GM19395 (cell line): ENCODE measurements around the gene GRHPR.
"Not testable (repeated sequence)": the region's sequence is repeated elsewhere in the genome, so short reads cannot be mapped to it uniquely, and the experiment has no call there.

Experiments used
- ATAC-seq: cut with Tn5 transposase; IDR thresholded peaks from one replicate; pipeline ENCODE4 v1.9.1; 2021; ENCODE audit warnings: mild to moderate bottlenecking, moderate library complexity; ENCODE audit not compliant: unreplicated experiment

Gene GRHPR

DNA sequence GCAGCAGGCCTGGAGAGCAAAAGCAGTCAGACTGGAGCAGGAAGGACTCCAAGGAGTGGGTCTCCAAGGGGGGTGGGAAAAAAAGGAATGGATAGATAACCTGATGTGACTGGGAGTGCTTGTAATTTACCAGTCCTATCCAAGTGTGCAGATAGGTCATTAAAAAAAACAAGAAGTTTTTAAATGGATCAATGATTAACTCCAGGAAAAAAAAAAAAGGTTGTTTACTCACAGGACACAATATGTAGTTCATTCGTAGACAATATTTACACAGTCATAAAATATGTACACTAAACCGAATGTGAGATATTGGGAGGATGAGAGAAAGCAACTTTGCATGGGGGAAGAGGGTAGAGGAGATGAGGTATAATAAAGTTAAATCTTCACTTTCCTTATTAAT is 22.4 kb downstream of the GRHPR start:
- ATAC-seq, result no peak

DNA sequence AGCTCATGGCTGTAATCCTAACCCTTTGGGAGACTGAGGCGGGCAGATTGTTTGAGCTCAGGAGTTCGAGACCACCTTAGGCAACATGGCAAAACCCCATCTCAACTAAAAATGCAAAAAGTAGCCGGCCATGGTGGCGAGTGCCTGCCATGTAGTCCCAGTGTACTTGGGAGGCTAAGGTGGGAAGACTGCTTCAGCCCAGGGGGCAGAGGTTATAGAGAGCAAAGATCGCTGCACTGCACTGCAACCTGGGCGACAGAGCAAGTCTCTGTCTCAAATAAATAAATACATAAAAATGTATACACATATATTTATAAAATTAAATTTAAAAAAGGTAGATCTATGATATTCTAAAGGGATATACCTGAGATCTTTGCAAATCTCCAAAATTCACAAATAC is 23.3 kb downstream of the GRHPR start:
- no peak for ATAC-seq

DNA sequence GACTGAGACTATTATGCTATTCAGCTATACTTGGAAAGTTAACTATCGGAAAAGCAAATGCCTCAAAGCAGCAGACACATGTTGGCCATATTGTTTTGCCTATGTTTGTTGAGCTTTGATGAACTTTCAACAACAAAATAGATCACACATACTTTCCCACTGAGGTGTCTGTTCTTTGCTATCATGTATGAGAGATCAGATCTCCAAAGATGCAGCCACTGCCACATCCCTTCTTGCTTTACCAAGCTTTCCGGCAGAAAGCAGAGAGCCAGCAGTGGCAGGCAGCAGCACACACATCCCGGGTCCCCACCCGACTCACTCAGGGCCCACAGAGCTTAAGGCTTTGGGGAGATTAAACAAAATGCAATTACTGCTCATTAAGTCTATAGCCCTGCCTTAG is 23.9 kb downstream of the GRHPR start:
- ATAC-seq, result no peak

DNA sequence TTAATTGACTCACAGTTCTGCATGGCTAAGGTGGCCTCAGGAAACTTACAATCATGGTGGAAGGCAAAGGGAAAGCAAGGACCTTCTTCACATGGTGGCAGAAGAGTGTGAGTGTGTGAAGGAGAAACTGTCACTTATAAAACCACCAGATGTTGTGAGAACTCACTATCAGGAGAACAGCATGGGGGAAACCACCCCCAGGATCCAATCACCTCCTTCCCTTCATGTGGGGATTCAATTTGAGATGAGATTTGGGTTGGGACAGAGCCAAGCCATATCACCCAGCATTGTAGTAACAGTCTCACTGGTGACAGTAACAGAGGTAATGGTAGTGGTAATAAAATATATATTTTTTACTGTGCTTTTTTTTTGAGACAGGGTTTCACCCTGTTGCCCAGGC is 24.6 kb downstream of the GRHPR start:
- ATAC-seq, result no peak

DNA sequence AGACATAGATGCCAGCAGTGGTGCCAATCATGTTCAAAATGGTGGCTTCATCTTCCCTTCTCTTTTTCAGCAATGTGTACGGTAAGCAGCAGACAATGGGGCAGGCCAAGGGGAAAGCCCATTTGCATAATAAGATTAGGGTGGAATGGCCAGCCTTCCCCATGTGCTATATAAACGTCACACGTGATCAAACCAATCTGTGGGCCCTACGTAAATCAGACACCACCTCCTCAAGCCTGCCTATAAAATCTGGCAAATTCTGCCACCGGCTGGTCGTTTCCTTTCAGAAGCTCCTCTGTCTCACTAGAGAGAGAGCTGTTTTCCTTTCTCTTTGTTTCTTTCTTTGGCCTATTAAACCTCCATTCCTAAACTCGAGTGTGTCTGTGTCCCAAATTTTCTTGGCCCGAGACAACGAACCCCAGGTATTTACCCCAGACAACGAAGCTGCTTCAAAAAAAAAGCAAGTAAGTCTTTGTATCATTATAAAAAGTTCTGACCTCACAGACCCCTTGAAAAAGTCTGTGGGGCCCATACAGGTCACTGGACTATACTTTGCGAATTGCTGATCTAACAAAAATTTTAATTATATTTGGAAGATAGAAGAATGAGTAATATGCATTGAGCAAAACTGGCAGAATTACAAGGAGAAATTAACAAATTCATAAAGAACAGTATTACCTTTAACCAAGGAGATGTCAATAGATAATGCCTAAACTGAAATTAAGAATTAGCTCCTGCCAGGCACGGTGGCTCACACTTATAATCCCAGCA is 27.6 kb downstream of the GRHPR start:
- no peak for ATAC-seq

DNA sequence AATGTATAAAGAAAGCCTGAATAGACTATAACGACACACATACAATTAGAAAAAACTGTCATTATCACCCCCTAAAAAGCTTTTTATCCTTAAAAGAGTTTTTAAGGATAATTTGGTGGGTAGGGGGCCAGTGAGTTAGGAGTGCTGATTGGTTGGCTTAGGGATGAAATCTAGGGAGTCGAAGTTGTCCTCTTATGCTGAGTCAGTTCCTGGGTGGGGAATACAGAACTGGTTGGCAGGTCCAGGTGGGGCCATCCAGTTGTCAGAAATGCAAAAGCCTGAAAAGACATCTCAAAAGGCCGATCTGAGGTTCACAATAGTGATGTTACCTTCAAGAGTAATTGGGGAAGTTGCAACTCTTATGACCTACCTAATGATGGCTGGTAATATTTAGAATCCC is 29.1 kb downstream of the GRHPR start:
- no peak for ATAC-seq

DNA sequence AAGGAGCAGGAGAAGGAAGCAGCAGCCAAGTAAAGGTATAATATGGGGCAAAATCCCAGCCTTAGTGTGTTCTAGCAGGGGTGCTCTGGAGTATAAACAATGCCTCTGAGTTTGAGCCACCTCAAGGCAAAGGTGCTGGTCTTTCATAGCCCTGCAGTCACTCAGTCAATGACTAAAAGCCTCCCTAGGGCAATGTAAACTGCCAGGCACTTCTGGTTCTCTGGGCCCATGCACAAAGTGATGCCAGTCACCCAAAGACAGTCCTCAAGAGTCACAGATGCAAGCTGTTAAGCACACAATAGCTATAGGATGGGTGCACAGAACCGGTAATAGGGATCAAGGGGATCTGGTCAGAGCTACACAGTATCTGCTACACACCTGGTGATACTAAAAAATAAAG is 30.1 kb downstream of the GRHPR start:
- no peak for ATAC-seq

DNA sequence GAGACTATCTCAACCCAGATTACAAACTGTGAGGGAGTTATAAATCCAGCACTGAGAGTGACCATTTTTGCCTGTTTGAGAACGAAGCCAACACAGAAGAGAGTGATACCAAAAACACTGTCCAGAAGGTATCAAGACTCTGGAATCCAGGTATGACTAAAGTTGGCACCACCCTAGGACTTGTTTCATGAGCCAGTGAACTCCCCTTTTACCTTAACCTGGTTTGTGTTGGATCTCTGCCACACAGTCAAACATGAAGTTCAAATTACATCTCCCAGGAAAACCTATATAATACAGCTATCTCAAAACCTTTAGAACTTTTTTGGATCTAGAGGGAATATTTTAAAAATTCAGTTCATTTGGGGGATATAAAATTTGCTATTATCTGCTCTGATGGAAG is 31.3 kb downstream of the GRHPR start:
- ATAC-seq, result no peak

DNA sequence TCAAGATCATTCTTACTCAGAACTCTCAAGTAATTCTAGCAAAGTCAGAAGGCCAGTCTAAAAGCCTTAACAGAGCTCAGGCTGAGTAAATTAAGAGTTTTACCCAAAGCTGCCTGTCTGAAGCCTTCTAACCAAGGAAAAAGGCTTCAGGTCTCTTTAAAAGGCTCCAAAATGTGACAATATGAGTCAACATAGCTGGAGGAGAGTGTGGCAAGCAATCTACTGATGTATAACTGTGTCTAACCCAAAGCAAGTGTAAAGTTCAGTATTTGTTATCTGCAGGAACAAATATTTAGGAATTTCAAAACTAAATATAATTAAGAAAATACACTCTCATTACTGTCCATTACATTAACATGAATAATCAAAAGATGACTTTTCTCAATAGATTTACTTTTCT is 31.7 kb downstream of the GRHPR start:
- ATAC-seq, result no peak

DNA sequence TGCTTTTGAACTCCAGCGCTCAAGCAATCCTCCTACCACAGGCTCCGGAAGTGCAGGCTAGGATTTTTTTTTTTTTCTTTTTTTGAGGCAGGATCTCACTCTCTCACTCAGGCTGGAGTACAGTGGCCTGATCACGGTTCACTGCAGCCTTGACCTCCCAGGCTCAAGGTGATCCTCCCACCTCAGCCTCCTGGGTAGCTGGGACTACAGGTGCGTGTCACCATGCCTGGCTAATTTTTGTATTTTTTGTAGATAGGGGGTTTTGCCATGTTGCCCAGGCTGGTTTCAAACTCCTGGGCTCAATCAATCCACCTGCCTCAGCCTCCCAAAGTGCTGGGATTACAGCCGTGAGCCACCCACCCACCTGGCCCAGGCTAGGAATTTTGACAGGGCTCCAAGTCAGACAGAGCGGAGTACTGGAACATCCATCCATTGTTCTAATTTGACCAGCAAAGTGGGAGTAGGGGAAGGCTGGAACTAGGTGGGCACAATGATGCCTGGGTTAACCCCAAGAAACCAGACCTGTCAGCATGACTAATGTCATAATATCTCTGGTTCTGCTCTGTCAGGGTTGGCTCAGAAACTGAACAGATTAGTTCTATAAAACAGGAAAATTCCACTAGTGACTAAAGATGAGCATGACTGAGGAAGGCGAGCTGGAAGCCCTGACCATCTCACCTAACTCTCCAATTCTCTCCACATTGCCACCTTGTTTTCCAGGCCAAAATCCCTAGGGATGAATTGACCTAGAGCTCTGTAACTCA is 33.6 kb downstream of the GRHPR start:
- no peak for ATAC-seq

DNA sequence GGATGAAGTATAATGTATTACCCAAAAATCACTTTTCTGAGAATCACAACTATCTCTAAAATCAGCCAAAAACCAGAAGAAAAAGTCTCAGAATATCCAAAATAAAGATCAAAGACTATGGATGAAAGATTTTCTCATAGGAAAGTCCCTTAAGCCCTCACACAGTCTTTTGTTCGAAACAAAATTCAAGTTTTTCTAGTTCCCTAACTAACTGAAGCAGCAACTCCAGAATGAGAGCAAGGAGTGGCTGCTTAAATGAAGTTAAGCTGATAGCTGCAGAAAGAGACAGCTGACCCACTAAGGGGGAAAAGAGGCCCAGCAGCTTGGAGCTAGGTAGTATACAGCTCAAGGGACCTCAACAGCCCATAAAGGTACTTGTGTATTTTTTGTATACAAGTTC is 34.3 kb downstream of the GRHPR start:
- ATAC-seq, result no peak

DNA sequence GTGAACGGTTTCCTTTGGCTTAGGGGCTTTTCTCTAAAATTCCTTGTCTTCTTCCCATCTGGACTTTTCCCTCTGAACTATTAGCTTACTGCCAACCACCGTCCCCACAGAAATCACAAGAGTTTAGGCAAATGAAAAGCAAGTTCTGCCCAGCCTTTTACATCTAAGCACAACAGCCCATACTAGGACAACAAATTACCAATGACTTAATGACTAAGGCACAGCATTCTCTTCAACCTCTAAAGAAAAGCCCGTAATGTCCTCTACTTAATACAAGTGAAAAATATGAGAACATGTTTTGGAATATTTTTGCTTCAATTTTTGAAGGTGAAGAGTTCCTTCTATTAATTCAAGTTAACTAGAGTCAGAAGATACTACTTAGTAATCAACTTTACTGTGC is 41.5 kb downstream of the GRHPR start:
- ATAC-seq, result no peak

DNA sequence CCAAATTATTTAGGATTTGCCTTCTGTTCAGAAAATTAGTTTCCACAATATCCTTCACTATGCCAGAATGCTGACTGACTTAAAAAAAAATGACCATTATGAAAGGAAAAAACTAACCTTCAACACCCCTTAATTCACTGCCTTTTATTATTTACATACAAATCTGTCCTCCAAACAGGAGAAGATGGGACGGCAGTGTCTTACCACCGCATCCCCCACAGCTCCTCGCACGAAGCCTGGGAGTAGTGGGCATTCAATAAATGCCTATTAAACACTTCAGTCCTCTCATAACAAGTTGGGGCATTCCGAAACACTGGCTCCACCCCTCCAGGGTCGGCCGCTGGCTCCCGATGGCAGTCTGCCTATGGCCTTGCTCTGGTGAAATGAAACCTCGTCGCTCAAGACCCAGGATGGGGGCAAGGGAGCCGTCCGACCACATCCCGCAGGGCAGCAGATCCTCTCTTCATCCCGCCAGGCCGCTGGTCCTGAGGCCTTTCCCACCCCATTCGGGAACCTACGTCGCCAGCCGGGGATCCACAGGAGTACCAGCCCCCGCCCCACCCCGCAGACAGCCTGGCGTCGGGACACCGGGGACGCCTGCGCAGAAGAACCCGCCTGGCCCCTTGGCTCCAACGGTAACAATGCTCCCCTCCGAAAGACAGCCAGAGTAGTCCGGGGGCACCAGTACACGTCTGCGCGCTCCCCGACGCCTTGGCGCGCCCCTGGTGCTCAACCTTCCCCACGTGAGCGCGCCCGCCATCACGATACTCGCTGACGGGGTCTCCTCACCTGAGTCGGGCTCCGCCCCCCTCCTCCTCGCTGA is 42.1 kb downstream of the GRHPR start:
- peak; percentile 22 for ATAC-seq

DNA sequence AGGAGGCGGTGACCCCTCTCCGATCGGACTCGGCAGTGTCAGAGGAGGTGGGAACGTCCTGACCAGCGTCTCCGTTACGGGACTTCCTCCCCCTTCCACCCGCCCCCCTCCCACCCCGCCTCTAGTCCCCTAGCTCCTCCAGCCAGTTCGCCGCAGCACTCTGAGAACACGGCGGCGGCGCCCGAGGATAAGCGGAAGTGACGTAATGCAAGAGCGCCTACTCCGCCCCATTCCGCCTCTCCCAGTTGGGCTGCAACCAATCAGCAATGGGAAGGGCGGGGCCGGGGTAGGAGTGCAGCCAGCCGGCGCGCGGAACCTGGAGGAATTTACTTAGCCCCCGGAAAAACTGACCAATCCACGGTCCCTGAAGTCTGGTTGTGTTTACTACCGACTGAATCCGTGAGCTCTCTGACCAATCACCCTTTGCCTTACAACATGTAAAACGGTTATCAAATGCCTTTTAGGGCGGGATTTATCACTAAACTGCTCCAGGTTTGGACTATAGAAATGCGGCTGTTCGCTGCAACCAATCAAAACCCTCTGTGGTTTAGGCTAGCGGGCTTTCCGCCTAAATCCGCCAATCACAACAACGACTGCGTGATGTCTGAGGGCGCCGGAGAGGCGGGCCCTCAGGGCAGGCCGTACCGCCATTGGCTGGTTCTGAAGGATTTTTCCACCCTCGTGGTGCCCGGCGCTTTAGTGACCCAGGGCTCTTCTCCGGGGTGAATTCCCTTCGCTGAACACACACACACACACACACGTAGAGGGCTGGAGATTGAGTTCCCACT is 42.9 kb downstream of the GRHPR start, which contains the start of gene ZBTB5:
Gene ZBTB5, minus strand, starts transcription at position 202 of the 788 bp plus-strand sequence. CDS start 22,899 bp downstream, outside the sequence.
- peak; percentile 82 for ATAC-seq

DNA sequence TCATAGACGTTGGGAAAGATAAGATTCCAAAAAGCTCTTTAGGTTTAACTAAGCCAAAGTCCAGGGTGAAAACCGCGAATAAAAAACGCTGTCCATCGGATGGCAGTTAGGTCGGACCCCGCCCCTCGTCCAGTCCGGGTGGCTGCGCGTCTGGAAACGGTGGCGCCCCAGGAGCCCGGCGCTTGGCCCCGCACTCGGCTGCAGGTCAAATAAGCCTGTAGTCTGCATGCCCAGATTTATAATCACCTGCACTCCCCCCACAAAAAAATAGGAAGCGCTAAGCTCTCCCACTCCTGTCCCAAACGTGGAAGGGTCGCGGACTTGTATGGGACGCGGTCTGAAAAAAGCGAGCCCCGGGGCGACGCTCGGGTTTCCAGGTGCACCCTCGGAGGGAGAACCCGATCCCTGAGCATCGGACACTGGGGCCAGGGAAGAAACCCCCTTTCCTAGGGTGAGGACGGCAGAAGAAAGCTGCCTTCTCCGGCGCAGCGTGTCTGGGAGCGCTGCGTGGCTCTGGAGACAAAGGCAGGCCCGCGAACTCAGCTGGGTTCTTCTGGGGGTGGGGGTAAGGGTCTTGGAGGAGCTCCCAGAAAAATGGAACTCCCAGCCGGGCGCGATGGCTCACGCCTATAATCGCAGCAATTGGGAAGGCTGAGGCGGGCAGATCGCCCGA is 43.7 kb downstream of the GRHPR start:
- ATAC-seq, result peak; percentile 13

DNA sequence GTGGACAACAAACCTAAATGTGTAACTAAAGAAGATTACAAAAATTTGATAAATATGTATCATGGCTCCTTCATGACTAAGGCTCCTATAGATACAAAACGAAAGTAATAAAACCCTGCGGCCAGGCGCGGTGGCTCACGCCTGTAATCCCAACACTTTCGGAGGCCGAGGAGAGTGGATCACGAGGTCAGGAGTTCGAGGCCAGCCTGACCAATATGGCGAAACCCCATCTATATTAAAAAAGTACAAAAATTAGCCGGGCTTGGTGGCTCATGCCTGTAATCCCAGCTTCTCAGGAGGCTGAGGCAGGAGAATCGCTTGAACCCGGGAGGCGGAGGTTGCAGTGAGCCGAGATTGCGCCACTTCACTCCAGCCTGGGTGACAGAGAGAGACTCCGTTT is 45.0 kb downstream of the GRHPR start:
- ATAC-seq, result not testable (repeated sequence)

DNA sequence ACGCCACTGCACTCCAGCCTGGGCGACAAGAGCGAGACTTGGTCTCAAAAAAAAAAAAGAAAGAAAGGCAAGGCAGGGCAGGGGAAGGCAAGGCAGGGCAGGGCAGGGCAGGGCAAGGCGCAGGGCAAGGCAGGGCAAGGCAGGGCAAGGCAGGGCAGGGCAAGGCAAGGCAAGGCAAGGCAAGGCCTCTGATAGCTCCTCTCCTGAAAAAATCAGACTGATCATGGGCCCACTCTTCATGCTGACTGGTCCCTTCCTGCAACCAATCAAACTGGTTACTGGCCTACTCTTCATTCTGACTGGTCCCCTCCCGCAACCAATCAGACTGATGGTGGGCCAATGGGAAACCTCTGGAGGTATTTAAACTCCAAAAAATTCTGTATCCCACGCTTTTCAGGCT is 46.1 kb downstream of the GRHPR start:
- no peak for ATAC-seq

DNA sequence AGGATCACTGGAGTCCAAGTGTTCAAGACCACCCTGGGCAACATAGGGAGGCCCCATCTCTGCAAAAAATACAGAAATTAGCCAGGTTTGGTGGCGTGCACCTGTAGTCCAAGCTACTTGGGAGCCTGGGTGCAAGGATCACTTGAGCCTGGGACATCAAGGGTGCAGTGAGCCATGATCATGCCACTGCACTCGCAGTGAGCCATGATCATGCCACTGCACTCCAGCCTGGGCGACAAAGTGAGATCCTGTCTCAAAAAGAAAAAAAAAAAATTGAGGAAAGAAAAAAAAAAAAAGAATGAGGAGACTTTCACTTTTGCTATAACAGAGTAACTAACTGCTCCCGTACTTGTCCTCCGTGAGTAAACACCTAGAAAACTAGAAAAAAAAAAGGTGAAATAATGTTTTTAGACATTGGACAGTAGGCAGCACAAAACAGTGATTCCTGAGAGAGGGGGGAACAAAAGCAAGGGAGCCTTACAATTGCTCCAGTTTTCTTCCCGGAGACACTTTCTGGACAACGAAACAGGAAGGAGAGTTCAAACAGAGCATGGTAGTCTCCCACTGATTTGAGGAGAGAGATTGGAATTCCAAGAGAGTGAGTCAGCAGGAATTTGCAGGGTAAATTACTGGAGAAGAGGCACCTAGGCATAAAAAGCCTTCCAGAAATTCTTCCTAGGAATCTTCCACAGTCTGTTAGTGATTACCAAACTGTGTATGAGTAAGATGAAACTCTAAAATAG is 49.6 kb downstream of the GRHPR start:
- no peak for ATAC-seq

DNA sequence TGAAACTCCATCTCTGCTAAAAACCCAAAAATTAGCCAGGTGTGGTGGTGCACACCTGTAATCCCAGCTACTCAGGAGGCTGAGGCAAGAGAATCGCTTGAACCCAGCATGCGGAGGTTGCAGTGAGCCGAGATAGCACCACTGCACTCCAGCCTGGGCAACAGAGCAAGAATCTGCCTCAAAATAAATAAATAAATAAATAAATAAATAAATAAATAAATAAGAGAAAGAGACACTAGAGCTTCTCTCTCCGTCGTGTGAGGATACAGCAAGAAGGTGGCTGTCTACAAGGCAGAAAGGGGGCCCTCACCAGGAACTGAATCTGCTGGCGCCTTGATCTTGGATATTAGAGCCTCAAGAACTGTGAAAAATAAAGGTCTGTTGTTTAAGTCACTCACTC is 51.5 kb downstream of the GRHPR start:
- not testable (repeated sequence) for ATAC-seq
